HG02943 (cell line): Measurements from ENCODE around the gene TMEM109.

Source experiments
- ATAC-seq: cut with Tn5 transposase; IDR thresholded peaks from one replicate; pipeline ENCODE4 v1.9.1; 2021; ENCODE audit warnings: mild to moderate bottlenecking, low read depth, moderate library complexity; ENCODE audit not compliant: unreplicated experiment

The TMEM109 gene

DNA sequence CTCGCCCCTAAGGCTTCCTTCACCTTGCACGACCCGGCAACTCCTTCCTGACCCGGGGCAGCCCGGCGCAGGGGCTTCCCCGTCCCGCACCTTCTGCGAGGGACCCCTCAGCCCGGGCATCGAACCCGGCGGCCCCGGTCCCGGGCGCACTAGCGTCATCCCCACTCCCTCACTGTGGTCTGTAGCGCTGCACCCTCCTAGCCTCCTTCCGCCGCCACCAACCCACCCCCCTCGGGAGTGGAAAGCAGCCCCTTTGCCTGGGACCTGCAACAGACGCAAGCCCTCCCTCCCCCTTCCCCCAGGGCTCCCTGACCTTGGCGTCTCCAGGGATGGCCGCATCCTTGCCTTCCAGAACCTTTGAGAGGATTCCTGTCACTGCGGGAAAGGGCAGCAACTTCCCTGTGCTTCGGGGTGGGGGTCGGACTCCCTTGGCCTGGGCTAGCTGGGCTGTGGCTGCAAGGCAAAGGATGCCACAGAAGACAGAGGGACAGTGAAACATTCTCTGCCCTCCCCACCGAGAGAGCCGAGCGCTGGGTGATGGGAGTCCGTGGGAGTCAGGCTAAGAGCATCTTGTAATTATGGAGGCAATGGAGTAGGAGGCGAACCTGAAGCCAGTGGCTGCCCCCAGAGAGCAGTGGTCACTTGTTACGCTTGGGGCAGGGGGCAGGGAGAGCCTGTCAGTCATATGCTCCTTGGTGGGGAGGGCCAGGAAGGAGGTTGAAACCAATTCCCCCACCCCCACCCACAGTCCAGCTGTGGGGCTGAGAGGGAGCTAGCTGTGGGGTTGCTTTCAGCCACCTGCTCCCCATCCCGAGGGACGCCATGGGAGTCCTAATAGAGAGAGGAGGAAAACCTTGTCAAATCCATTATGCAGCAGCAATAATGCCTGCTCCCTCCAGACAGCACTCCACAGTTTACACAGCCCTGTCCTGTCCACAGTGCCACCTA is 11.2 kb downstream of the TMEM109 start:
- ATAC-seq = no peak

DNA sequence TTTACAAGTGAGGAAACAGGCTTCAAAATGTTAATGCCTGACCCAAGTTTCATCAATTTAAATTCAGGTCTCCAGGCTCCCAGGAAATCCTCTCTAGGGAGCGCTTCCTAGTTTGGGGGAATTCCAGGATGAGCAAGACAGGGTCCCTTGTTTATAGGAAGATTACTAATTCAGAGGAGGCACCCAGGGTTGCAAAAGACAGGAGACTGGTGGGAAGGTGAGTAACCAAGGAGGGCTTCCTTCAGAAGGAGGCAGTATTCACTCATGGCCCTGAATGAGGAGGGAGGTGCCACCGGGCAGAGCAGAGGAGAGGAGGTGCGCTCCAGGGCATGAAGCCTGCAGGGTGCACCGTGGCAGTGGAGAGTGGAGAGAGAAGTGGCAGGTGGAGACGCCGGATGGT is 11.9 kb downstream of the TMEM109 start:
- ATAC-seq = no peak

DNA sequence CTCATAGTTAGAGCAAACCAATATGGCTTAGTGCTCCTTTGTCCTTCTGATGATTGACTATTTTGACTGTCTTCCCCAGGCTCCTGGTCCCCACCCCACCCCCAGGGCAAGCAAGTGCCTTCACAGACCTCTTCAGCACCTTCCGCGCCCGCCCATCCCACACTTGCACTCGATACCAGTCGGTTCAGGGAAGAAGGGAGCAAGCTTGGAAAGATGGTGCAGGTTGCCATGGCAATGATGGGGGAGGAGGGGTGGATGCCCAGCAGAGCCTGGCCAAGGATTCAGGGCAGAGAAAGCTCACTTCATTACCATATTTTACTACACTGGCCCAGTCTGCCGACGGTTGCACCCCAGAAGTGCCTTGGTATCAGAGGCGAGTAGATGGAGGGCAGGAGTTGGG is 12.5 kb downstream of the TMEM109 start:
- no peak for ATAC-seq

DNA sequence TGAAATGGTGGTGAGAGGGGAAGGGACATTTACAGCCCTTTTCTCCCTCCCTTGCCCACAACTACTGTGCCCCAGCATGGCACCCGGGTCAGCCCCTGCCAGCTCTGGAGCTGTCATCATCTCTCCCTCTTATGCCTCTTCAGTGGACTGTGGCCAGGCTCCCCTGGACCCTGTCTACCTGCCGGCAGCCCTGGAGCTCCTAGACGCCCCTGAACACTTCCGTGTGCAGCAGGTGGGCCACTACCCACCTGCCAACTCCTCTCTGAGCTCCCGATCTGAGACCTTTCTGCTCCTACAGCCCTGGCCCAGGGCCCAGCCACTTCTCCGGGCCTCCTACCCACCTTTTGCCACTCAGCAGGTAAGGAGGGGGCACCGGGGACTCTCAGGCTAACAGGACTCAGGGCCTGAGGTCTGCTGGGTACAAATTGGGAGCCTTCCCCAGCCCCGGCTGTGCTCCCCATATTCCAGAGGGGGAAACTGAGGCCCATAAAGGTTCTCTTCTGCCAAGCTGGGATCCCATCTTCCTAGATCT is 13.2 kb downstream of the TMEM109 start:
- ATAC-seq = no peak

DNA sequence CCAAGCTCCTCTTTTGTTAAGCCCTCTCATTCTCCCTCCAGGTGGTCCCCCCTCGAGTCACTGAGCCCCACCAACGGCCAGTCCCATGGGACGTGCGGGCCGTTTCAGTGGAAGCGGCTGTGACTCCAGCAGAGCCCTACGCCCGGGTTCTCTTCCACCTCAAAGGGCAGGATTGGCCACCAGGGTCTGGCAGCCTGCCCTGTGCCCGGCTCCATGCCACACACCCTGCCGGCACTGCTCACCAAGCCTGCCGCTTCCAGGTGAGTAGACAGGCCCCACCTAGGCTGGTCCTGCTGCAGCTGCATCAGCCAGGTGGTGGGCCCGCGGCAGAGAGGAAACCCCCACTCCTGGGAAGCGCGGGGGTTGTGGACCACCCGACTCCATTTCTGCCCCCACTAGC is 13.6 kb downstream of the TMEM109 start:
- ATAC-seq = no peak

DNA sequence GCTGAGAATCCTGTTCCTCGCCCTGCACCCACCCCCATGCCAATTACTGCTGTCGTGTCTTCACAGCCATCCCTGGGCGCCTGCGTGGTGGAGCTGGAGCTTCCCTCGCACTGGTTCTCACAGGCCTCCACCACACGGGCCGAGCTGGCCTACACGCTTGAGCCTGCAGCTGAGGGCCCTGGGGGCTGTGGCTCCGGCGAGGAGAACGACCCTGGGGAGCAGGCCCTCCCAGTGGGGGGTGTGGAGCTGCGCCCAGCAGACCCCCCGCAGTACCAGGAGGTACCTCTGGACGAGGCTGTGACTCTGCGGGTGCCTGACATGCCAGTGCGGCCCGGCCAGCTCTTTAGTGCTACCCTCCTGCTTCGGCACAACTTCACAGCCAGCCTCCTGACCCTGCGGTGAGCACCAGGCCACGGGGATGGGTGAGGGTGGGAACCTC is 14.6 kb downstream of the TMEM109 start:
- no peak for ATAC-seq

DNA sequence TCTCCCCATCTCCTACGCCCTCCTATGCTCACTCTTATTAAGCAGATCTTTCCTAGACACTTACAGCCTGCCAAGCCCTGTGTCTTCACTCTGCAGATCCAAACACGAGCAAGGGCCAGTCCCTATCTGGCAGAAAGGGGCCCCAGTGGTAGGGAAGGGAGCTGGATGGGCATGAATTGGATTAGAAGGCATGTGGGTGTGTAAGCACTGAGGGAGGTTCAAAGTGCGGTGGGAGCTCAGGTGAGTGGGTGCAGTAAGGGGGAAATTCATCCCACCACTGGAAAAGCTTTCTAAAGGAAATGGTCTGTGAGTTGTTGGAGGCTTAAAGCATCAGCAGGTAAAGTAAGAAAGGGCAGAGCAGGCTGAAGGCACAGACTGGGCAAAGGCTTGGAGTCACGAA is 15.8 kb downstream of the TMEM109 start:
- no peak for ATAC-seq

DNA sequence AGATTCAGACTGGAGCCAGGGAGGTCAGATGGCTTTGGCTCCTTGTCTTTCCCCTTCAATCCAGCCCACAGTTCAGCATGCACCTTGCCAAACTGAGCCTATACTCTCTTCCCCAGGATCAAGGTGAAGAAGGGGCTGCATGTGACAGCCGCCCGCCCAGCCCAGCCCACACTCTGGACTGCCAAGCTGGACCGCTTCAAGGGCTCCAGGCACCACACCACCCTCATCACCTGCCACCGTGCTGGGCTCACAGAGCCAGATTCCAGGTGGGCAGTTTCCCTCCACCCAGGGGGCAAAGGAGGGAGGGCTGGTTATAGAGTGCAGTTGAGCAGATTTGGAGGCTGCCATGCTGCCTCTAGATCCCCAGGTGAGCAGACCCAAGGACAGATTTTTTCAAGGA is 16.4 kb downstream of the TMEM109 start:
- no peak for ATAC-seq

DNA sequence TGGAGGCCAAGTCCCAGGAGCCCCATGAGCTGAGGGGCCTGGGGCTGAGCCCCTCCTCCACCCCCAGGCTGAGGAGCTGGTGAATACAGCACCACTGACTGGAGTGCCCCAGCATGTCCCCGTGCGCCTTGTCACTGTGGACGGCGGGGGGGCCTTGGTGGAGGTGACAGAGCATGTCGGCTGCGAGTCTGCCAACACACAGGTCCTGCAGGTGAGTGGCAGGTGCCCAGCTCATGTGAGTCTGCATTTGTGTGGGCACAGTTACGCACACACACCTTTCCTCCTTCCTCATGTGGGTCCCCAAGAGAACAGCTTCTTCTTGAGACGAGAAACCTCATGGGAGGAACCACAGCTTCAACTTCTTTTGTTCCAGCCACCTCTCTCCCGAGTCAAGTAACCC is 18.0 kb downstream of the TMEM109 start:
- ATAC-seq = no peak

DNA sequence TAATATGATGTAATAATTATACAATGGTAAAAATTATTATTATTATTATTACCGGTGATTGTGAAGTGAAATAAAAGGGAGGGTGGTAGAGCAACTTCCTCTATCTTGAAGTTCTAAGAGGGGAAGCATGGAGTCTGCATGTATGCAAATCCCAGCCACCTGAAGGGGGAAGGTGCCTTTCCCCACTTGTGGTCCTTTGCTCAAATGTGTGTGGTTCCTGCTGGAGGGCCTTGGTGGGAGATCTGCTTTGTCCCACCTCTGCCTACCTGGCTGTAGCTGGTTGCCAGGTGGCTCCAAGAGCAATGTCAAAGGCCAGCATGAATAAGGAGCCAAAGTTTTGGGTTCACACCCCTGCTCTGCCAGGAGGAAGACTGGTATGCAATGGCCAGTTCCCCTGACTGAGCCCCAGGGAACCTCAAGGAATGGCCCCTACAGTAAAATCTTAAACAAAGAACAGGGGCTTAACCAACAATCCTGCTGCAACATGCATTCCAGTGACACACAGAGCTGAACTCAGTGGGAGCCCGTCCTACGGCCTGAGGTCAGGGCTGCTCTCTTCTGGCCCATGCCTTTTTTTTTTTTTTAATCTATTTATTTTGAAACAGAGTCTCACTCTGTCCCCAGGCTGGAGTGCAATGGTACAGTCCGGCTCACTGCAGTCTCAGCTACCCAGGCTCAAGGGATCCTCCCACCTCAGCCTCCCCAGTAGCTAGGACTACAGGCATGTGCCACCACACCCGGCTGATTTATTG is 18.8 kb downstream of the TMEM109 start:
- no peak for ATAC-seq

DNA sequence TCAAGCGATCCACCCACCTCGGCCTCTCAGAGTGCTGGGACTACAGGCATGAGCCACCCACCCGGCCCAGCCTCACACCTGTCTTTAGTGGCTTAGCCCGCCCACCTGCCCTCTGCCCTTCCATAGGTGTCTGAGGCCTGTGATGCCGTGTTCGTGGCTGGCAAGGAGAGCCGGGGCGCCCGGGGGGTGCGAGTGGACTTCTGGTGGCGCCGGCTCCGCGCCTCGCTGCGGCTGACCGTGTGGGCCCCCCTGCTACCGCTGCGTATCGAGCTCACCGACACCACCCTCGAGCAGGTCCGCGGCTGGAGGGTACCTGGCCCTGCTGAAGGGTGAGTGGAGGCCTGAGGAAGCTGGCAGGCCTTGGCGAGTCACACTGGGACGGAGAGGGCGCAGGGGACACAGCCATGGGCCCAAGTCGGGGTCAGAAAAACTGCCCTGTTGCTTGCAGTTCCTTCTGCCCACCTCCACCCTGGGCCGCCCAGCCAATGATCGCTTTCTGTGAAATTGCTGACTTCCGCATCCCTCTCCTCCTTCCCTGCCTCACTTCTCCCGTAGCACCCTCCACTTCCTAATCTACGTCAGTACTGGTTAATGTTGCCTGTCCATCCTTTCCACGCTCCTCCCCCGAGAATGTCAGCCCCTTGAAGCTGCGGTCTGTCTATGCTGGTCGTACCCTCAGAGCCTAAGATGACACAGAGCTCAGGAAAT is 19.6 kb downstream of the TMEM109 start:
- no peak for ATAC-seq

DNA sequence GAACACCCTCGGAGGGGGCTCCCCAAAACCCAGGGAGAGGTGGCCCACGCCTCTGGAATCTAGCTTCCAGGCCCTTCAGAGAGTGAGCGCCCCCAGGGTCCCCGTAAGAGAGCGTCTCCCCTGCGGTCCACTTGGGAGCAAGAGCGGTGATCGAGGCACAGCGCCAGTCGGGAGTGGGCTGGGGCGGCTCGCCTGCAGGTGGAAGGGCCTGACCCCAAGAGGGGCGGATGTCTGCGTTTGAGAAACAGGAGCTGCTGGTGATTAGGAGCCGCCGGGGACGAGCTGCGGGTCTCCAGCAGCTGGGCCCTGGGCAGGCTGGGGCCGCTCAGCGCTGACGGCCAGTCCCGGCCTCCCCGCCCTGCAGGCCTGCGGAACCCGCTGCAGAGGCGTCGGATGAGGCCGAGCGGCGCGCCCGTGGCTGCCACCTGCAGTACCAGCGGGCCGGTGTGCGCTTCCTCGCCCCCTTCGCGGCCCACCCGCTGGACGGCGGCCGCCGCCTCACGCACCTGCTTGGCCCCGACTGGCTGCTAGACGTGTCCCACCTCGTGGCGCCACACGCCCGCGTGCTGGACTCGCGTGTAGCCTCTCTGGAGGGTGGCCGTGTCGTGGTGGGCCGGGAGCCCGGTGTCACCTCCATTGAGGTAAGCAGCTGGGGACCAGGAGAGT is 20.3 kb downstream of the TMEM109 start:
- no peak for ATAC-seq

DNA sequence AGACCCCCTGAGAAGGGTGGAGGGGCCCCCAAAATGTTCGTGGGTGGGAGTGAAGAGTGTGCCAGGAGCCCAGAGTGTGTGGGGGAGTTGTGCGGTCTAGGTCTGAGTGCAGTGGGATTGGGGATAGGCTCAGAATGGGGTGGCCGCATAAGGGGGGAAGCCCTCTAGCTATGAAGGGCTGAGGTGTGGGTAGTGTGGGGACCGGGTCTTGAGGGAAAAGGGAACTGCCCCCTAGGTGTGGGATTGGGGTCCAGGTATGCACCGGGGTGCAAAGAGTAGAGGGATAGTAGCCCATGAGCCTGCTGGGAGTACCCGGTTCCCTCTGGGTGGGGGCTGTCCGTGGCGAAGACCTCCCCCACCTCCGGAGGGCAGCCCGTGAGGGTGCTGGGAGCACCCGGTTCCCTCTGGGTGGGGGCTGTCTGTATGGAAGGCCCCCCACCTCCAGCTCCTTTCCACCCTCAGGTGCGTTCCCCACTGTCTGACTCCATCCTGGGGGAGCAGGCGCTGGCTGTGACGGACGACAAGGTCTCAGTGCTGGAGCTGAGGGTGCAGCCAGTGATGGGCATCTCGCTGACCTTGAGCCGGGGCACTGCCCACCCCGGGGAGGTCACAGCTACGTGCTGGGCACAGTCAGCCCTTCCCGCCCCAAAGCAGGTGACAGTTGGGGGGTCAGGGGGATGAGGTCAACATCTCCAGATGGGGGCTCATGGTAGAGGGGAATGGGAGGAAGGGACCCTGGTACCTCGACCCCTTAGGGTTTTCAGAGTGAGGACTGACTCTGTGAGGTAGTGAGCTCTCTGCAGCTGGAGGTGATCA is 21.0 kb downstream of the TMEM109 start:
- ATAC-seq = no peak

DNA sequence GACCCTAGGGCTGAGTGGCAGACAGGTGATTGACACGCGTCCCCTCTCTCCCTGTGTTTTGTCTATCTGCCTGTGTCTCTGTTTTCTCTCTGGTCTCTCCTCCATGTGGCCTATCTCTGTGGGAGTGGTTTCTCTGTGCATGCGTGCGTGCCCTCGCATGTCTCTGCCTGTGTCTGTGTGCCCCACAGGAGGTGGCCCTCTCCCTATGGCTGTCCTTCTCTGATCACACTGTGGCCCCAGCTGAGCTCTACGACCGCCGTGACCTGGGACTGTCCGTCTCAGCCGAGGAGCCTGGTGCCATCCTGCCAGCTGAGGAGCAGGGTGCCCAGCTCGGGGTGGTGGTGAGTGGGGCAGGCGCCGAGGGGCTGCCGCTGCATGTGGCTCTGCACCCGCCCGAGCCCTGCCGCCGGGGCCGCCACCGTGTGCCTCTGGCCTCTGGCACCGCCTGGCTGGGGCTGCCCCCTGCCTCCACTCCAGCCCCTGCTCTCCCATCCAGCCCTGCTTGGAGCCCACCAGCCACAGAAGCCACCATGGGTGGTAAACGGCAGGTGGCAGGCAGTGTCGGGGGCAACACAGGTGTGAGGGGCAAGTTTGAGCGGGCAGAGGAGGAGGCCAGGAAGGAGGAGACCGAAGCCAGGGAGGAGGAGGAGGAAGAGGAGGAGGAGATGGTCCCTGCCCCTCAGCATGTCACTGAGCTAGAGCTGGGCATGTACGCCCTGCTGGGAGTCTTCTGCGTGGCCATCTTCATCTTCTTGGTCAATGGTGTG is 21.9 kb downstream of the TMEM109 start:
- ATAC-seq = no peak

DNA sequence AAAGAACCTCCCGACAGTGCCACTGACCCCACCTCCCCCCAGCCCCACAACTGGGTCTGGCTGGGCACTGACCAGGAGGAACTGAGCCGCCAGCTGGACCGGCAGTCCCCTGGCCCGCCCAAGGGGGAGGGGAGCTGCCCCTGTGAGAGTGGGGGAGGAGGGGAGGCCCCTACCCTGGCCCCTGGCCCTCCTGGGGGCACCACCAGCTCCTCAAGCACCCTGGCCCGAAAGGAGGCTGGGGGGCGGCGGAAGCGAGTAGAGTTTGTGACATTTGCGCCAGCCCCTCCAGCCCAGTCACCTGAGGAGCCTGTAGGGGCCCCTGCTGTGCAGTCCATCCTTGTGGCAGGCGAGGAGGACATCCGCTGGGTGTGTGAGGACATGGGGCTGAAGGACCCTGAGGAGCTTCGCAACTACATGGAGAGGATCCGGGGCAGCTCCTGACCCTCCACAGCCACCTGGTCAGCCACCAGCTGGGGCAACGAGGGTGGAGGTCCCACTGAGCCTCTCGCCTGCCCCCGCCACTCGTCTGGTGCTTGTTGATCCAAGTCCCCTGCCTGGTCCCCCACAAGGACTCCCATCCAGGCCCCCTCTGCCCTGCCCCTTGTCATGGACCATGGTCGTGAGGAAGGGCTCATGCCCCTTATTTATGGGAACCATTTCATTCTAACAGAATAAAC is 22.6 kb downstream of the TMEM109 start:
- ATAC-seq = no peak

DNA sequence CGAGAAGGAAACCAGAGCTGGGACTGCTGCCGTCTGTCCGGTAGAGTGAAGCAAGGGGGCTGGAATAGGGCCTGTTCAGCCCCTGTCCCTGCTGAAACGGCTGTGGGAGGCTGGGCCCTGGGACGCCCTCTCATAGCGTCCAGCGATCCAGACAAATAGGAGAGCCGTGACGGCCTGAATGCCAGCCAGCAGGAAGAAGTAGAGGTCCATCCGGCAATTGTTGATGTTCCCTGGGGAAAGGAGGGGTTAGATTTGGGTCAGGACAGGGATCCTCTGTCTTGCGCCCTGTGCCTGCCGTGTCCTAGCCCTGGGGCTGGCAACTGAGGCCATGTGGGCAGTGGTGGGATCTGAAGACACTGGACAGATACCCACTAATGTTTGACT is 23.2 kb downstream of the TMEM109 start:
- ATAC-seq = no peak

DNA sequence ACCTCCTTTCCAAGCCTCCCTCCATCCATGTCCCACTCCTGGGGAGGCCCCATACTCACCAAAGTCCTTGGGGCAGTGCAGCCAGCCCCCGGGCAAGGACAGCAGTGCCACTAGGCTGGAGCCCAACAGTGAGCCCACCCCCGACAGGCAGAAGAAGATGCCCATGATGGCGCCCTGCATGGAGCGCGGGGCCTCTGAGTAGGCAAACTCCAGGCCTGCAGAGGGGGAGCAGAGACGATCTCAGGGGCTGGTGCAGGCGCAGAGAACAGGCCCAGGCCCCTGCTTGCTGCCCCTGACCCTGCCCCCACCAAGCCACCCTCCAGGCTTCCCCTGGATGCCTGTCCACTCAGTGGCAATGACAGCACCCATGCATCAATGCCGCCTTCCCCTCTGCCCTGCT is 23.9 kb downstream of the TMEM109 start:
- no peak for ATAC-seq

DNA sequence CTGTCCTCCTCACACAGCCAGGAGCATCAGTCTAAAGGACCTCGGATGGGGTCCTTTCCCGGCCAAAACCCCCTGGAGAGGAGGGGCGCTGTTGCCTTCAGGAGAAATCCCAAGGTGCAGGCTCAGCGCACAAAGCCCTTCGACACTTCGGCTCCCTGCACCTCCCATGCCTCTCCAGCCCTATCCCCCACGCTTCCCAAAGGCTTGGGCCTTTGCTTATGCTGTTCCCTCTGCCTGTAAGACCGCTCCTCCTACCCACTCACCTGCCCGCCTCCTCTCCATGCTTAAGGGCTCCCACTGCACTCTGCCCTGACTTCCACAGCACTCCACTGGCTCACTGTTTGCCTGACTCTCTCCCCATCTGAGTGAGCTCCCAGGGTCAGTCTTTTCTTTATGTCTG is 24.5 kb downstream of the TMEM109 start:
- ATAC-seq = no peak
